GM21423 (cell line): Measurements from ENCODE around the gene POLR2C.
A peak's percentile ranks its signal among the peaks of the same experiment; 100 is the strongest.
"Not testable (repeated sequence)": the region's sequence is repeated elsewhere in the genome, so short reads cannot be mapped to it uniquely, and the experiment has no call there.

Source experiments
- ATAC-seq: cut with Tn5 transposase; IDR thresholded peaks from one replicate; pipeline ENCODE4 v1.9.1; 2021; ENCODE audit warnings: mild to moderate bottlenecking, moderate library complexity; ENCODE audit not compliant: unreplicated experiment

Gene POLR2C

GRCh38 chr16:57462209-57462977 is at the start of gene POLR2C:
Gene POLR2C (plus strand): TSS chr16:57462679. CDS start chr16:57462725, 46 bp downstream.
- peak; percentile 88 for ATAC-seq

GRCh38 chr16:57413301-57413730 is 49.2 kb upstream of the POLR2C start:
- peak; percentile 71 for ATAC-seq

GRCh38 chr16:57413733-57414132 is 48.7 kb upstream of the POLR2C start:
- no peak for ATAC-seq

GRCh38 chr16:57416084-57416483 is 46.4 kb upstream of the POLR2C start:
- no peak for ATAC-seq

GRCh38 chr16:57419506-57419905 is 43.0 kb upstream of the POLR2C start:
- ATAC-seq: no peak

GRCh38 chr16:57422026-57422944 is 40.2 kb upstream of the POLR2C start:
- ATAC-seq: no peak

GRCh38 chr16:57423152-57423551 is 39.3 kb upstream of the POLR2C start:
- ATAC-seq: no peak

GRCh38 chr16:57424583-57424982 is 37.9 kb upstream of the POLR2C start:
- ATAC-seq: no peak

- ATAC-seq: no peak
Observed at GRCh38 chr16:57426356-57426755, 36.1 kb upstream of the POLR2C start.

- ATAC-seq: no peak
Observed at GRCh38 chr16:57427307-57427706, 35.2 kb upstream of the POLR2C start.

GRCh38 chr16:57427824-57428223 is 34.7 kb upstream of the POLR2C start:
- no peak for ATAC-seq

- no peak for ATAC-seq
Observed at GRCh38 chr16:57430955-57431354, 31.5 kb upstream of the POLR2C start.

- no peak for ATAC-seq
Observed at GRCh38 chr16:57432505-57432904, 30.0 kb upstream of the POLR2C start.

- no peak for ATAC-seq
Observed at GRCh38 chr16:57432989-57433388, 29.5 kb upstream of the POLR2C start.

GRCh38 chr16:57434003-57434402 is 28.5 kb upstream of the POLR2C start:
- no peak for ATAC-seq

GRCh38 chr16:57435838-57436237 is 26.6 kb upstream of the POLR2C start:
- no peak for ATAC-seq

GRCh38 chr16:57439947-57440346 is 22.5 kb upstream of the POLR2C start:
- ATAC-seq: not testable (repeated sequence)

- ATAC-seq: not testable (repeated sequence)
Observed at GRCh38 chr16:57440551-57440950, 21.9 kb upstream of the POLR2C start.

GRCh38 chr16:57444711-57445110 is 17.8 kb upstream of the POLR2C start:
- ATAC-seq: no peak

GRCh38 chr16:57445510-57445909 is 17.0 kb upstream of the POLR2C start:
- ATAC-seq: no peak

GRCh38 chr16:57446531-57447185 is 15.8 kb upstream of the POLR2C start:
- ATAC-seq: peak; percentile 18
